ENCODE results near the gene XPNPEP2.

The XPNPEP2 gene

DNA sequence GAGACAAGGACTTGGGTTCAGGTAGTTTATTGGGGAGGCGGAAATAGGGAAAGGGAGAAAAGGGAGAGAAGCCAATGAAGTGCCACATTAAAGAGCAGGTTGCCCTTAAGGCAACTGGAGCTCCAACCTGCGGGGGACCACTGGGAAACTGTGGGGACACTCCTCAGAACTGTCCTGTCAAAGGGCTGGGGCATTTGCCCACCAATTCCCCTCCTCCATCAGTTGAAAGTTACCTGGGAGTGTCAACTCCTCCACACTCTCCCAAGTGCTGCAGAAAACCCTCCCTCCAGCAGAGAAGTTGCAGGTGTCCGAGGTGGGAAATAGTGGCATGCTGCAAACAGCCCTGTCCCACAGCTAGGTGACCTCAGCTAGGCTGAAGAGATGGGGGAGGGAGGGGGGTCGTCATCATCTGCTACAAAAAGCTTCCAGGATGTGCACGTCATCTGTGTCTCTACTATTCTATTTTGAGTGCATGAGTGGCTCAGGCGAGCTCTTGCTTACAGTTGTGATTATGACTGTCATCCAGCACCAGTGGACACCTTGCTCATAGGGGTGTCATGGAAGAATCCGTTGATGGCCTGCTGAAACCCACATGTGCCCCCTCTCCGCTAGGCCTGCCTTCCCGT is 41.5 kb upstream of the XPNPEP2 start:
- H3K4me3 ChIP-seq: no peak overlapping the region
- DNase-seq (ENCODE audit: low read depth, low spot score): no peak
- H3K9me3 ChIP-seq (ENCODE audit: low read depth, low read length): no peaks in the 10 kb centered on the region
- TF ChIP-seq EZH2 (IDR thresholded peaks at IDR 0.05) (no peak), POLR2AphosphoS5 (IDR thresholded peaks at IDR 0.05; ENCODE audit: borderline replicate concordance, low read depth, low read length) (no peak)
- H3K27ac ChIP-seq: no peak overlapping the region
- no peaks in the 10 kb centered on the region for H3K36me3 ChIP-seq (ENCODE audit: insufficient read depth, low read length)
- no peak overlapping the region for H3K9ac ChIP-seq (ENCODE audit: insufficient read length)

DNA sequence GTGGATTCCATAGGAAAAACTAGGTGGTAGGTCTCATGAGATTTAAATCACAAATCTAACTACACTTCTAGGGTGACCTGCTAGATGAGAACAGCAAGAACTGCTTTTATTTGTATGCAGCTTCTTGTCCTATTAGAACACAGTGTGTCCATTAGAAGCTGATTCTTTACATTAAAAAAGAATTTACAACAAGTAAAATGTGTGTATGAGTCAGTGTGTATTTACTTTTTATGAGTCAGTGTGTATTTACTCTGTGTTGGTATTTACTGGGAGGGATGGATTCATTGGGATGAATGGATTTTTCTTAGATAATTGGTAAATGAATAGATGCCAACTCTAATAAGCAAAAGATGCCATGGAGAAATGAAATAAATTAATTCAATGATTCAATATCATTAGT is 40.6 kb upstream of the XPNPEP2 start:
- no peak overlapping the region for H3K4me3 ChIP-seq
- no peak for DNase-seq (ENCODE audit: low read depth, low spot score)
- H3K27ac ChIP-seq: no peak overlapping the region

DNA sequence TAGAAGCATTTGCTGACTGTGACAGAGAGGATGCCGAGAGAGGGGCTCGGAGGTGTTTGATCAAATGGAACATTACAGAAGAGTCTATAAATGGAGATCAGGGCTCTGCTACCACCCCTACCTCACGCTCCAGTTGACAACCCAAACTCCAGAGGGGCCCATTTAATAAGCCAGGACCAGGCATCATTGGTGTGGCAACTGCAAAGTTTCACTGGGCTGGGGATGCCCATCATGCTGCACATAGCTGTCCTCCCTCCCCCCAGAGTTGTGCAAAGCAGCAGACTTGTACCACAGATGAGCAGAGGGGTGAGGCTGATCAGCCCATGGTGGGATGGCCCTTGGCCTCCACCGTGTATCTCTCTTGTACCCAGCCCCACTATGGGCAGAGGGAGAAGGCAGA is 38.2 kb upstream of the XPNPEP2 start:
- no peaks in the 10 kb centered on the region for H3K9me3 ChIP-seq (ENCODE audit: low read depth, low read length)
- TF ChIP-seq EZH2 (IDR thresholded peaks at IDR 0.05) (no peak), FOXP2 (optimal IDR thresholded peaks at IDR 0.05; ENCODE audit: control extremely low read depth, extremely low read length, insufficient read depth) (no peak), POLR2AphosphoS5 (IDR thresholded peaks at IDR 0.05; ENCODE audit: borderline replicate concordance, low read depth, low read length) (no peak)
- no peak overlapping the region for H3K27ac ChIP-seq
- H3K9ac ChIP-seq (ENCODE audit: insufficient read length): no peak overlapping the region
- H3K4me3 ChIP-seq: no peak overlapping the region
- no peak for DNase-seq (ENCODE audit: low read depth, low spot score)
- H3K36me3 ChIP-seq (ENCODE audit: insufficient read depth, low read length): no peaks in the 10 kb centered on the region

More for the DNA sequence above, 40.6 kb upstream of the XPNPEP2 start:
- TF ChIP-seq POLR2AphosphoS5 (IDR thresholded peaks at IDR 0.05; ENCODE audit: borderline replicate concordance, low read depth, low read length): no peak
- no peak for TF ChIP-seq EZH2 (IDR thresholded peaks at IDR 0.05)
- TF ChIP-seq FOXP2 (optimal IDR thresholded peaks at IDR 0.05; ENCODE audit: control extremely low read depth, extremely low read length, insufficient read depth): no peak
- Histone ChIP-seq H3K36me3 (ENCODE audit: insufficient read depth, low read length) (no peaks in the 10 kb centered on the region), H3K9ac (ENCODE audit: insufficient read length) (no peak overlapping the region), H3K9me3 (ENCODE audit: low read depth, low read length) (no peaks in the 10 kb centered on the region)

DNA sequence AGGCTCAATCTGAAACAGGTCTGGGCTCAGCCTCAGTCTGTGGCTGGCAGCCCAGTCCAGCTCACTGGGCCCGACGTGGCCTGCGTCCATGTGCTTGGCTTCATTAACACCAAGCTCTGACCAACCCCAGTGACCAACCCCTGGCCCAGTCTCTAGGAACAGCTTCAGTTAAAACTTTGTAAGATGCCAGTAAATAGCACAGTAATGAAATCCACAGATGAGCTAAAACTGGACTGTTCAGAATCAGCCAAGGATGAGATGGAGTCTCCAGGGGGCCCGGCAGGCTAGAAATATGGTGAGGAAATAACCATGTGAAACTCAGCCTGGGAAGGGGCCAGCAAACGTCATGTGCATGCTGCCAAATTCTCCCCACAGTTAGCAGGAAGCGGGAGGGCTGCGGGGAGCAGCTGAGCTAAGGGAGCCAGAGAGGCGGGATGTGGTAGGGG is 37.1 kb upstream of the XPNPEP2 start:
- Histone ChIP-seq H3K9ac (ENCODE audit: insufficient read length) (no peak overlapping the region), H3K4me3 (no peak overlapping the region), H3K36me3 (ENCODE audit: insufficient read depth, low read length) (no peaks in the 10 kb centered on the region), H3K9me3 (ENCODE audit: low read depth, low read length) (no peaks in the 10 kb centered on the region), H3K27ac (no peak overlapping the region)
- DNase-seq (ENCODE audit: low read depth, low spot score): no peak
- no peak for TF ChIP-seq POLR2AphosphoS5 (IDR thresholded peaks at IDR 0.05; ENCODE audit: borderline replicate concordance, low read depth, low read length)
- TF ChIP-seq FOXP2 (optimal IDR thresholded peaks at IDR 0.05; ENCODE audit: control extremely low read depth, extremely low read length, insufficient read depth): no peak
- no peak for TF ChIP-seq EZH2 (IDR thresholded peaks at IDR 0.05)

DNA sequence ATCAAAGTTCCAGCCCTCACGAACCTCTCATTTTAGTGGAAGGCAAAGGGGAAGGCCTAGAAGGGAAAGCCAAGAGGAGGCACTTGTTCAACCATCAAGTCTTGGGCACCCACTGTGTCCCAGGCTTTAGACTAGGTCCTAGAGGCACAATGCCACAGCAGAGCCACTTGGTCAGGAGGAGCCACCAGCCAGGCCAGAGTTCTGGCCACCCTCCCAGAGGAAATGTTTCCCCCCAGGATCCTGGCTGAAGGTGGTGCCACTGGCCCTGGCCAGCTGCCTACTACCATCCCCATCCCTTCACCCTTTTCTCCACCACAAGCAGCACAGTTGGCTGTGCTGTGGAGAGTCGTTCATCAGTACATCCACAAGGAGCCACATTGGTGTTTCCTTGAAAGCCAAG is 34.3 kb upstream of the XPNPEP2 start:
- no peak overlapping the region for H3K27ac ChIP-seq
- no peaks in the 10 kb centered on the region for H3K36me3 ChIP-seq (ENCODE audit: insufficient read depth, low read length)

DNA sequence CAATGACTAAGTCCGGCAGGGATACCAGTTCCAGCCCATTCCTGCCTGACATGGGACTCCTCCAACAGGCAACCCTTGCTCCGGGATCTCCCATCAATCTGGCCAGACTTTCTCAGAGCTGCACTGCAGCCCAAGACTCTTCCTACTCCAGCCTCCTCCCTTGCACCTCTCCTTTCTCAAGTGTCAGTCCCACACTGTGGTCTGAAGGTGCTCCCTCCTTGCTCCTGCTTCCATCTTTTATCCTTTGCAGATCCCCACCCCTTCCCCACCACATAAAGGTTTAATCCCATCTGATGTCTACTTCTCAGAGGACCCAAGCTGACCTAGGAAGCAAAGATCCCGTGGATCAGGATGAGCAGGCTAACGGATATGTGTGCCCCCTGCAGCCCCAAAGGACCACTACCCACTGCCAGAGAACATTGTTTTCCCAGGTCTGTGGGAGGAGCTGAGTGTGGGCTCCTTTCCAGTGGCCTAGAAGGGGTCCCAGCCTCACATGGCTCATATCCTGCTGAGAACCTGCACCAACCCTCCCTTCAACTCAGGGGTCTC is 33.3 kb upstream of the XPNPEP2 start:
- no peak for TF ChIP-seq EZH2 (IDR thresholded peaks at IDR 0.05)
- Histone ChIP-seq H3K27ac (no peak overlapping the region), H3K9ac (ENCODE audit: insufficient read length) (no peak overlapping the region), H3K4me3 (no peak overlapping the region), H3K9me3 (ENCODE audit: low read depth, low read length) (no peaks in the 10 kb centered on the region), H3K36me3 (ENCODE audit: insufficient read depth, low read length) (no peaks in the 10 kb centered on the region)
- no peak for DNase-seq (ENCODE audit: low read depth, low spot score)

More for the DNA sequence above, 34.3 kb upstream of the XPNPEP2 start:
- no peak for DNase-seq (ENCODE audit: low read depth, low spot score)
- no peak for TF ChIP-seq POLR2AphosphoS5 (IDR thresholded peaks at IDR 0.05; ENCODE audit: borderline replicate concordance, low read depth, low read length)
- no peak for TF ChIP-seq FOXP2 (optimal IDR thresholded peaks at IDR 0.05; ENCODE audit: control extremely low read depth, extremely low read length, insufficient read depth)
- TF ChIP-seq EZH2 (IDR thresholded peaks at IDR 0.05): no peak
- no peak overlapping the region for H3K4me3 ChIP-seq
- no peak overlapping the region for H3K9ac ChIP-seq (ENCODE audit: insufficient read length)
- no peaks in the 10 kb centered on the region for H3K9me3 ChIP-seq (ENCODE audit: low read depth, low read length)

DNA sequence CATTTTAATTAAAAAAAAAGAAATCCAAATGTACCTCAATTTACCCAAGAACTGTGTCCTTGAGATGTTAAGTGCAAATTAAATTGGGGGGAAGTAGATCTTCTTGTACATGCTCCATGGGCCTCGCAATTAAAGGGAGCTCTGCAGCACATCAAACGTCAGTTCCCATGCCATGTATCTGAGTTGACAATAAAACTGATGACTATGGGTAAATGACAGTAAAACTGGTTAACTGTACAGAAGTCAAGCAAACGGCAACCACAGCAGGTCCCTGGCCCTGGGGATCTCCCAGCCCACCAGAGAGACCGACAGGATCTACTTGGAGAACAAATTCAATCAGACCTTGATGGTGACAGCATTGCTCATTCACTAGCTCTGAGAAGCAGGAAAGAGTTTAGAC is 32.8 kb upstream of the XPNPEP2 start:
- no peak overlapping the region for H3K27ac ChIP-seq

DNA sequence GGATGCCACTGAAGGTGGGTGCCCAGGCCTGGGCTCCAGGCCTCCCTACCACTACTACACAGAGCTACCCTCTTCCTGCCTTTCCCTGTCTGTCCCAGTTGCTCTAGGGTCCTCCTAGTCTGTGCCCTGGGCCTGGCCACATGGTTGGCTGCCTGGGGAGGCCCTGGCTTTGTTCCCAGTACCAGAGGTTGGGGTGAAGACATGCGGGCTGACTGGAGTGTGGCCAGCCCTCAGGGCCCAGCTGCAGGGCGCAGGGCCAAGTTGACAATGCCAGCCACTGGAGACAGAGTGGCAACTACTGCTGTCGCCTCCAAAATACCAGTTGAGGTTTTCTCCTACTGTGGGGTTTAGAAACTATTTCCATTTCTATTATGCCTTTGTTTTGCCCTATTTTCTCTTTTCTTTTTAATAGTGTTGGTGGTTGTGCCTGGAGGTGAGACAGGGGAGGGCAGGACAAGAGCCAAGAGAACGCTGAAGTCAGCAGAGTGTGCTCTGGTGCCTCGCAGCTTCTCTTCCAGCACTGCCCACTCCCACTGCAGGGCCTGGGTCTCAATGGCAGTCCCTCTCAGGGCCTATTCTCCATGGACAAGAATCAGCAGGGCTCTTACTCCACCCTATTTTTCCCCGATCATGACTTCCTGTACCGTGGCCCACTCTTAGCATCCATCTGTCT is 32.2 kb upstream of the XPNPEP2 start:
- Histone ChIP-seq H3K9ac (ENCODE audit: insufficient read length) (no peak overlapping the region), H3K36me3 (ENCODE audit: insufficient read depth, low read length) (no peaks in the 10 kb centered on the region), H3K27ac (no peak overlapping the region), H3K9me3 (ENCODE audit: low read depth, low read length) (no peaks in the 10 kb centered on the region), H3K4me3 (no peak overlapping the region)
- DNase-seq (ENCODE audit: low read depth, low spot score): no peak
- TF ChIP-seq FOXP2 (optimal IDR thresholded peaks at IDR 0.05; ENCODE audit: control extremely low read depth, extremely low read length, insufficient read depth) (no peak), POLR2AphosphoS5 (IDR thresholded peaks at IDR 0.05; ENCODE audit: borderline replicate concordance, low read depth, low read length) (no peak), EZH2 (IDR thresholded peaks at IDR 0.05) (no peak)

More for the DNA sequence above, 32.8 kb upstream of the XPNPEP2 start:
- H3K9ac ChIP-seq (ENCODE audit: insufficient read length): no peak overlapping the region
- no peaks in the 10 kb centered on the region for H3K36me3 ChIP-seq (ENCODE audit: insufficient read depth, low read length)
- no peak for DNase-seq (ENCODE audit: low read depth, low spot score)
- no peaks in the 10 kb centered on the region for H3K9me3 ChIP-seq (ENCODE audit: low read depth, low read length)
- TF ChIP-seq POLR2AphosphoS5 (IDR thresholded peaks at IDR 0.05; ENCODE audit: borderline replicate concordance, low read depth, low read length): no peak
- TF ChIP-seq FOXP2 (optimal IDR thresholded peaks at IDR 0.05; ENCODE audit: control extremely low read depth, extremely low read length, insufficient read depth): no peak
- no peak for TF ChIP-seq EZH2 (IDR thresholded peaks at IDR 0.05)
- H3K4me3 ChIP-seq: no peak overlapping the region
